Hepatocyte (in vitro differentiated cells): ENCODE measurements around the gene PRSS56.

Experiments
- CTCF ChIP-seq: fragments of 200-600 bp; sonication (generic); IDR thresholded peaks from 2 replicates; pipeline ENCODE4 v1.5.1; 2016; ENCODE audit warnings: antibody characterized with exemption, mild to moderate bottlenecking; ENCODE audit not compliant: poor library complexity
- EZH2 ChIP-seq: fragments of 200-600 bp; sonication (generic); IDR thresholded peaks from 2 replicates; pipeline ENCODE4 v1.6.1; 2016; ENCODE audit warnings: antibody characterized with exemption, mild to moderate bottlenecking, borderline replicate concordance
- EZH2phosphoT487 ChIP-seq: fragments of 200-600 bp; sonication (generic); IDR thresholded peaks from one replicate; pipeline ENCODE4 v1.6.1; 2018; ENCODE audit warnings: antibody characterized with exemption, mild to moderate bottlenecking, low read depth, moderate library complexity; ENCODE audit not compliant: unreplicated experiment, severe bottlenecking

- TF ChIP-seq CTCF (no peak), EZH2phosphoT487 (no peak), EZH2 (no peak)
These were observed 36.2 kb downstream of the PRSS56 start for GRCh38 chr2:232556426-232556825.
